Lower leg skin (tissue), 3 donors: ENCODE measurements around the gene TANC1.

Experiments used
- CTCF ChIP-seq, 3 donors: fragments of 450-650 bp; IDR thresholded peaks; one replicate each; pipeline ENCODE4 v1.5.1; 2016; ENCODE audit warnings: antibody characterized with exemption in 3 of 3, mild to moderate bottlenecking in 3 of 3, moderate library complexity in 2 of 3
- POLR2A ChIP-seq, 2 donors: fragments of 450-650 bp; IDR thresholded peaks; one replicate each; pipeline ENCODE4 v1.6.1; 2016 to 2017; ENCODE audit warnings: antibody characterized with exemption in 2 of 2, mild to moderate bottlenecking in 1 of 2, moderate library complexity in 1 of 2

GRCh38 chr2:159084384-159085370, 116.2 kb downstream of the TANC1 start:
- TF ChIP-seq CTCF (IDR thresholded peaks at IDR 0.05) (no peak), POLR2A (IDR thresholded peaks at IDR 0.05) (no peak)
